Upper lobe of left lung (tissue), 4 donors: ENCODE data around the gene ZNF503.

Experiments
- CTCF ChIP-seq, 6 experiments: fragments of 450-650 bp in 4 of 6; fragments of 200-600 bp in 2 of 6; sonication (generic) in 2 of 6; IDR thresholded peaks; one replicate each; pipeline ENCODE4 v1.5.1; 2016 to 2019; ENCODE audit warnings: antibody characterized with exemption in 6 of 6
- EP300 ChIP-seq, 4 donors: sonication (generic); formaldehyde crosslinking; IDR thresholded peaks; one replicate each; pipeline ENCODE4 v1.5.1; 2017; ENCODE audit warnings: antibody characterized with exemption in 4 of 4, control low read depth in 2 of 4
- POLR2A ChIP-seq, 4 donors: fragments of 450-650 bp; IDR thresholded peaks; one replicate each; pipeline ENCODE4 v1.5.1; 2016 to 2017; ENCODE audit warnings: antibody characterized with exemption in 4 of 4, mild to moderate bottlenecking in 2 of 4
- POLR2AphosphoS5 ChIP-seq, 2 donors: sonication (generic); formaldehyde crosslinking; IDR thresholded peaks; one replicate each; pipeline ENCODE4 v1.5.1; 2017; ENCODE audit warnings: antibody characterized with exemption in 2 of 2

GRCh38 chr10:75371010-75371409, 30.6 kb downstream of the ZNF503 start:
- TF ChIP-seq POLR2A (IDR thresholded peaks at IDR 0.05) (no peak), CTCF (IDR thresholded peaks at IDR 0.05) (no peak), POLR2AphosphoS5 (IDR thresholded peaks at IDR 0.05) (no peak), EP300 (IDR thresholded peaks at IDR 0.05) (no peak)
